ENCODE measurements around the gene USP31.
"Not testable (repeated sequence)": the region's sequence is repeated elsewhere in the genome, so short reads cannot be mapped to it uniquely, and the experiment has no call there.

USP31 gene

DNA sequence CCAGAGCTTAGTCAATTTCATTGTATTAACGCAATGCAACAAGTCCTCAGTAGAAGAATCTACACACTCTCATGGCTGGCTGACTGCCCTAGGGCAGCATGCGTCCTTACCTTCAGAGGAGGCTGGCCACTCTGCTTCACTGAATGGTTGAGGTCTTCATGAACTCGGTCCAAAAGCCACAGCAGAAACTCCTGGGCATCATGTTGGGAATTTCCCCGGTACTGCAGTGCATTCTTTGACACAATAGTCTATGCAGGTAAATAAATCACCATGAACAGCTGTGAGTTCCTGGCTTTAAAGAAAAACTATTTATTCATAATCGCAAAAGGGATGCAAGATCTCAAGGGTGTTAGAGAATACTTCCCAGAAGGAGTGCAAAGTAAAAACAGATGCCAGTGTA lies 41.3 kb downstream of the USP31 start:
- H3K27ac ChIP-seq: no peak overlapping the region
- TF ChIP-seq, protein P1, sequence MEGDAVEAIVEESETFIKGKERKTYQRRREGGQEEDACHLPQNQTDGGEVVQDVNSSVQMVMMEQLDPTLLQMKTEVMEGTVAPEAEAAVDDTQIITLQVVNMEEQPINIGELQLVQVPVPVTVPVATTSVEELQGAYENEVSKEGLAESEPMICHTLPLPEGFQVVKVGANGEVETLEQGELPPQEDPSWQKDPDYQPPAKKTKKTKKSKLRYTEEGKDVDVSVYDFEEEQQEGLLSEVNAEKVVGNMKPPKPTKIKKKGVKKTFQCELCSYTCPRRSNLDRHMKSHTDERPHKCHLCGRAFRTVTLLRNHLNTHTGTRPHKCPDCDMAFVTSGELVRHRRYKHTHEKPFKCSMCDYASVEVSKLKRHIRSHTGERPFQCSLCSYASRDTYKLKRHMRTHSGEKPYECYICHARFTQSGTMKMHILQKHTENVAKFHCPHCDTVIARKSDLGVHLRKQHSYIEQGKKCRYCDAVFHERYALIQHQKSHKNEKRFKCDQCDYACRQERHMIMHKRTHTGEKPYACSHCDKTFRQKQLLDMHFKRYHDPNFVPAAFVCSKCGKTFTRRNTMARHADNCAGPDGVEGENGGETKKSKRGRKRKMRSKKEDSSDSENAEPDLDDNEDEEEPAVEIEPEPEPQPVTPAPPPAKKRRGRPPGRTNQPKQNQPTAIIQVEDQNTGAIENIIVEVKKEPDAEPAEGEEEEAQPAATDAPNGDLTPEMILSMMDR (conservative IDR thresholded peaks at IDR 0.05): no peak

DNA sequence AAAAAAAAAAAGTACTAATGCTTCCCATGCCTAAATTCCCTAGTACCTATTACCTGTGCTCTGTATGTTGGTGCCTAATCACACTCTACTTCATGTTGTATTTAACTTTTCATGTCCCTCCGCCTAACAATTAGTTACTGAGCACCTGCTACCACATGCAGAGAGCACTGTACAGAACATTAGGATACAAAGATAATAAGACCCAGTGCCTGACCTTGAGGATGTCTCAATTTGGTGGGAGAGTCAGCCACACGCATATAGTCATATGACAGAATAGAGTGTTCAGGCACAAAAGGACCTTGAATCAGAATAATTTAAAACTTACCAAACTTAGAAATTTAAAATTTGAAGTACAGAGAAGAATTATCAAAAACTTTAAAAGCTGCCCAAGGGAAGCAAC lies 42.1 kb downstream of the USP31 start:
- H3K27ac ChIP-seq: no peak overlapping the region
- TF ChIP-seq, protein P1 (conservative IDR thresholded peaks at IDR 0.05): no peak

DNA sequence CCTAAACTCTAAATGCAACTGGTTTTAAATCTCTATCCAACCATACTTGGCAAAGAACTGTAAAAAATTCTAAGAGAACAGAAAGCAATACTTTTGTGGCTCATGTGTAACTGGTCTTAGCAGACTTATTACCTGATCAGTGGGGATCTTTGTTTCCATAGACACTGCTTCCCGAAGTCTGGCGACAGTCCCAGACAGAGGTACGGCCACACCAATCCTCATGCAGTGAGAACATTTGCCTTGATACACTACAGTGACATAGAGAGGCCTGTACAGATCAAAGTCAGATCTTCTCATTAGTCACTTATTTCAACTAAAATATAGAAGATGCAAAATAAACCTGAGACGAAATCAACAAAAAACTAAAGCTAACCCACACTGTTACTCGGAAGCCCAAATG lies 43.9 kb downstream of the USP31 start:
- peak overlapping the region; percentile 10; the same call in 1 of the 2 replicates for H3K27ac ChIP-seq
- TF ChIP-seq, protein P1 (conservative IDR thresholded peaks at IDR 0.05): no peak

DNA sequence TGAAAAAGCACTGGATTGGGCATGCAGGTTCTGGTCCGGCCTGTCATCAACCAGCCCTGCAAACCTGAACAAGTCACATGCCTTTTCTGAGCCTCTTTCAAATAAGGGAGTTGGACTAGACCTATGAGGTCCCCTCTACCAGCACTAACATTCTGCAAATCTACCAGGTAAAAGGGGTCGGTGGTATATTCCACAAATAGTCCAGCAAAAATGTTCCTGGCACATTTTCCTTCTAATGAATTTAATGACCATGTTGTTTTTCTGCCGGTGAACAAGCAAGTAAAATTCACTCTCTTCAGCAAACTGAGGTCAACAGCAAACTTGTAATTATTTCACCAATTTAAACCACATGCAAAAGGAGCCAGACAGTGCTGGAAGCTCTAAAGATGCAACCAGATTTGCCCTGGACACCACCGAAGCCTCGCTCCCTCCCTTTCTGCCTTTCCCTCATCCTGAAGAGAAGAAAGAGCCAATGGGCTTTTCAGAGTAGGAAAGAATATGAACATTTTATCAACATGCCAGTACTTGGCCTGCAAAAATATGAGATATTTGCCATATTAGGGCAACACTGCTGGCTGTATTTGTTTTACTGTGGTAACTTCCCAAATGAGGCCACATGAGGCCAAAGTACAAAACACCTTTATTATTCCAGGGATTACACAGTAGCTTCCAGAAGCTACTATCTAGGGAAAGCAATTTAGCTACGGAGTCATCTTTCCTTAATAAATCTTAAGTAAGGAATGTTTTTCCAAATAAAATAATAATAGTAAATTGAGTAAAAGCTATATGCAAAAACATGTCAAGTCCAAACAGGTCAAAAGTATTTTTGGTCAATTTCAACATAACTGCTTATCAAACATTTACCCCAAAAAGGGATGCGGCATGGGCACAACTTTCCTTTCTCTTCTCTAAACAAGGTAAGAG lies 45.0 kb downstream of the USP31 start:
- TF ChIP-seq, protein P1 (conservative IDR thresholded peaks at IDR 0.05): no peak
- H3K27ac ChIP-seq: 0 out of 2 replicates have a peak overlapping the region, but pooled peaks have one; percentile 10

DNA sequence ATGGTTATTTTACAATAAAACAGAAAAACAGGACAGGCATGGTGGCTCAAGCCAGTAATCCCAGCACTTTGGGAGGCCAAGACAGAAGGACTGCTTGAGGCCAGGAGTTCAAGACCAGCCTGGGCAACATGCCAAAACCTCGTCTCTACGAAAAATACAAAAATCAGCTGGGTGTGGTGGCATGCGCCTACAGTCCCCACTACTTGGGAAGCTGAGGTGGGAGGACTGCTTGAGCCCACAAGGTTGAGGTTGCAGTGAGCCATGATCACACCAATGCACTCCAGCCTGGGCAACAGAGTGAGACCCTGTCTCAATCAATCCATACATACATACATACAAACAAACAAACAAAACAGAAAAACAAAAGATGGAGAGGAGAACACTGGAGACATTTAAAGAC lies 45.6 kb downstream of the USP31 start:
- no peak overlapping the region for H3K27ac ChIP-seq
- TF ChIP-seq, protein P1 (conservative IDR thresholded peaks at IDR 0.05): no peak

DNA sequence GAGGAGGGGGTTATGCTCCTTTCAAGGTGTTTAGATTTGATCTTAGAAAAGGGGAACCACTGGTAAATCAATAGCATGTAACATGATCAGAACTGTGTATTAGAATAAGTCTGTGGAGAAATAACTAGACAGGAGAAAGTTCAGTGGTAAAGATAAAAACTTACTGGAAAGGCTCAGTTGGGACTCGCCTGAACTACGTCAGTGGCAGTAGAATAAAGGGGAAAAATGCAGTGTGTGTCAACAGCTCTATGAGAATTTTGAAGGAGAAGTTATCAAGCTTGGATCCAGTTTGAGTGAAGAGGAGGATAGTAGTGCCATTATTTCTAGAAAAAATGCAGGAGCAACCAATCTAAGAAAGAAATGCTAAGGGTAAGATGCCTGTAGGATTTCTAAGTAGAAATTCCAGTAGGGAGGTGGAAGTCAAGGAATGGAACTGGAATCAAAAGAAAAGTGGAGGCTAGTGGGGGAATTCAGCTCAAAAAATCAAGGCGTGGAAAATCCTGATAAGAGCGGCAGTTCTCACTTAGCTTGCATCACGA lies 48.2 kb downstream of the USP31 start:
- no peak overlapping the region for H3K27ac ChIP-seq
- TF ChIP-seq, protein P1 (conservative IDR thresholded peaks at IDR 0.05): no peak

DNA sequence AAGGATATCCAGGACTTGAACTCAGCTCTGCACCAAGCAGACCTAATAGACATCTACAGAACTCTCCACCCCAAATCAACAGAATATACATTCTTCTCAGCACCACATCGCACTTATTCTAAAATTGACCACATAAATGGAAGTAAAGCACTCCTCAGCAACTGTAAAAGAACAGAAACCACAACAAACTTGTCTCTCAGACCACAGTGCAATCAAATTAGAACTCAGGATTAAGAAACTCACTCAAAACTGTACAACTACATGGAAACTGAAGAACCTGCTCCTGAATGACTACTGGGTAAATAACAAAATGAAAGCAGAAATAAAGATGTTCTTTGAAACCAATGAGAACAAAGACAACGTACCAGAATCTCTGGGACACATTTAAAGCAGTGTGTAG lies 52.8 kb downstream of the USP31 start:
- not testable (repeated sequence) for H3K27ac ChIP-seq

DNA sequence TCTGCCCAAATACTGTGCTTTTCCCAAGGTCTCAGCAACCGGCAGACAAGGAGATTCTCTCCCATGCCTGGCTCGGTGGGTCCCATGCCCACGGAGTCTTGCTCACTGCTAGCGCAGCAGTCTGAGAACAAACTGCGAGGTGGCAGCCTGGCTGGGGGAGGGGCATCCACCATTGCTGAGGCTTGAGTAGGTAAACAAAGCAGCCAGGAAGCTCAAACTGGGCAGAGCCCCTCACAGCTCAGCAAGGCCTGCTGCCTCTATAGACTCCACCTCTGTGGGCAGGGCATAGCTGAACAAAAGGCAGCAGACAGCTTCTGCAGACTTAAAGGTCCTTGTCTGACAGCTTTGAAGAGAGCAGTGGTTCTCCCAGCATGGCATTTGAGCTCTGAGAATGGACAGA lies 55.1 kb downstream of the USP31 start:
- H3K27ac ChIP-seq: not testable (repeated sequence)

Data from VCaP (cell line).